SKM-1 (cell line): ENCODE data around the gene PDYN.
A peak's percentile ranks its signal among the peaks of the same experiment; 100 is the strongest.

Experiments used
- DNase-seq: peaks from one replicate; lab custom pipeline; 2025; ENCODE audit not compliant: unreplicated experiment; lab: John Stamatoyannopoulos, UW

PDYN gene

DNA sequence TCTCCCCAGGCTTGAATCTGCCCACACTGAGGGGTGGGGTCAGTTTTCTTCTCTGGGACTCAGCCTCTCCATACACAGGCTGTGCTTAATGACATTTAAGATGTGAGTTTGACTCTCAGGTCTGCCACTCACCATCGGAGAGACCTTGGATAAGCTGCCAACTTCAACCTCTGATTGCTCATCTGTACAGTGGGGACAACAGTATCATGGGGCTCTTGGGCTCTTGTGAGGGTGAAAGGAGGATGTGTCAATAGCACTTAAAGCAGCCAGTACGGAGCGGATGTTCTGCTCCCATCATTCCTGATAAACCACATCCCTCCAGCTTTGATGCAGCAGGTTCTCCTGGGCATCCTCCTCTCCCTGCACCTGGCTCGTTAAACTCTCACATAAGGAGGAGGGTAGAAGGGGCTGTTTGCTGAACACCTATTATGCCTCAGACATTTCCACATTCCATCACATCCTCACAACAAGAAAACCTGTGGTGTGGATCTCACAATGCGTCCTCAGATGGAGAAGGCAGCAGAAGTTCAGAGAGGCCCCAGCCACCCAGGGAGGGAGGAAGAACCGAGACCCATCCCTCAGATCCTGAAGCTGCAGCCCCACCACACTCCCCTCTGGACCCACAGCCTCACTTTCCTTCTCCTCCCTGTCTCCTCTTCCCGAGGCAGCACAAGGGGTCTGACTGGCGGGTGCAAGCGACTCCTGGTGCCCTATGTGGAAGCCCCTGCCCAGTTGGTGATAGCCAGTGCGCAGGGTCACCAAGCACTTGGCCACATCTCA is 1.9 kb upstream of the PDYN start:
- no peak for DNase-seq

DNA sequence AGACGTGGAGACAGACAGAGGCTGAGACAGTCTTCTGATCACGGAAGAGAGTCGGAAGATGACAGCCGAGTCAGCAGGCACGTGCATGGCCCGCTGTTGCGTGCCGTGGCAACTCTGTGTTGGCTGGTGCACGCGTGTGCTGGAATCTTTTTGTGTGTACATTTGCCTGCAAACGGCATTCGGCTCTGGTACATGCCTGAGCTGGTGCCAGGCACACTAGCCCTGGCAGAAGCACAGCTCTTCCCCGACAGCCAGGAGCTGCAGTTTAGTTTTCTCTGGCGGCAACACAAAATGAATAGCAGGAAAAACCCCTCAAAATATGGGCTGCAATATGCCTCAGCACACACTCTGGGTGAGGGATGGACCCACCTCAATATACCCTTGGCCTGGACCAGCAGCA is 769 bp upstream of the PDYN start:
- no peak for DNase-seq

DNA sequence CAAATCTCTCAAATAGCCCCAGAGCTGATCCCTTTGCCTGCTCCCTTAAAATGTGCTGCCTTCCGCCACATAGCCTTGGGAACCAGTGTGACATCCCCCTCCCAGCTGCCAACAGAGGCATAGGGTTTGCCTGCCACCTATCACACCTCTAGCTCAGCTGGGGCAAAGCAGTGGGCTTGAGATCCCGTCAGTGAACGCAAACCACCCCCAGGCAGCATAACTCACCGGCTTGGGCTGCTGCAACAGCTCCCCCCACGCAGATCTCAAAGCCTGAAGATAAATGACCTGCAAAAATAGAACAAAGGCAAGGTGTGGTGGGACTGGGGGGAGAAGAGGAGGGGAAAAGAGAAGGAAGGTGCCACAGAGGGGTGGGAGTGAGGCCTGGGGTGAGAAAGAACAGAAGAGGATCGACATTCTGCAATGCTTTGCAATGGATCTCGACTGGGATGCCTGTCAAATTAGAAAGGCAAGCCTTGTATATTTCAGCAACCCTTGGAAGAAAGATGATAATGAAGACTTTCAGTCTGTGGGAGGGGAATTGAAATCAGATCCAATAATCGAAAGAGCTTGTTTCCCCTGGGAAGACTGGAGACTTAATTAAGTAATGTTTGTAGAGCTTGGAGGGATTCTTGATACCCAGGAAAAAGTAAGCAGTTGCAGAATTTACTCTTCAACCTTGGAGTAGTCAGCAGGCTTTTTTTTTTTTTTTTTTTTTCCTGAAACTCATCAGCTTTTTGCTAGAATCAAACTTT is 1.3 kb downstream of the PDYN start:
- DNase-seq = no peak

DNA sequence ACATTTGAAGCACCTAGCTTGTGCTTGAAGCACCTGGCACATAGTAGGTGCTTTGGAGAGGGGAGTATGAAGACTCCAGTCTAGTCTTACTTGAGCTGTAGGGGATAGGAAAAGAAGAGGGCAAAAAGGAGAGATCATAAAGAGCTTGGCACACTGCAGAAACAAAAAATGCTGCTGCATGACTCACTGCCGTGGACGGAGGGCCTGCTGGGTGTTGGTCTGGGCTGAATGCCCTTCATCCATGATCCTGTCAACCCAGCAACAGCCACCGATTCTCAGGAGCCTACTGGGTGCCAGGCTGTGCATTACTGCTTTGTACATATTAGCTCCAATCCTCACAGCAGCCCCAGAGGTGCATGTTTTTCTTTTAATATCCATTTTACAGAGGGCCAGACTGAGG is 6.0 kb downstream of the PDYN start:
- no peak for DNase-seq

DNA sequence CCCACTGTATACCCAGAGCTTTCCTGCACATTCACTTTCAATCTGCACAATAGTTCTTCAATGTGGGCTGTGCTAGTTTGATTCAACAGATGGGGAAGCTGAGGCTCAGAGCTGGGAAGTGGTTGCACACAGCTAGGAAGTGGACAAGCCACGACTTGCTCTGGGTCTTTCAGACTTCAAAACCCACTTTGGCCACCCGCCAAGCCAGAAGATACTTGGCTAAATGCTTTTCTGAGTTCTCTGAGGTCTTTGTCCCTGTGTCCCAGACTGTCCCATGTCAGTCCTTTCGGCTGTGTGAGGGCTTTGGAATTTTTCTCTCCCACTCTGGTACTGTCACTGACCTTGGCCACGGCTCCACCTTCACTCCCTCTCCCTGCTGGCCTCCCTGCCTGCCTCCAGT is 10.6 kb downstream of the PDYN start:
- DNase-seq = peak; percentile 24

DNA sequence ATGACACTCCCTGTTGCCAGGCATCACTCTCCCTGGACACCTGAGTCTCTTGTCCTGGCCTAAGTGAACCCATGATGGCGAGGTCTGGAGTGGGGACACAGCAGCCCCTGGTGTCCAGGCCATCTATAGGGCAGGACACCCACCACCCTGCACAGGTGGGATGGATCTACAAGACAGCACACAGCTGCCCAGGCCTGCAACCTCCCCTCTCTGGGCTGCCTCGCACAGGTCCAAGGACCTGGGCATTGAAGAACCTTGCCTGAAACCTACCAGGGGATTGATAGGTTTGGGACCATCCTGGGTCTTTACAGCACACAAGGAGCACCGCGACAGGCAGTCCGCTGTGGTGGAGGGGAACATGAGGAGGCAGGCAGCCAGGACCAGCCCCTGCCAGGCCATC is 11.2 kb downstream of the PDYN start:
- no peak for DNase-seq

DNA sequence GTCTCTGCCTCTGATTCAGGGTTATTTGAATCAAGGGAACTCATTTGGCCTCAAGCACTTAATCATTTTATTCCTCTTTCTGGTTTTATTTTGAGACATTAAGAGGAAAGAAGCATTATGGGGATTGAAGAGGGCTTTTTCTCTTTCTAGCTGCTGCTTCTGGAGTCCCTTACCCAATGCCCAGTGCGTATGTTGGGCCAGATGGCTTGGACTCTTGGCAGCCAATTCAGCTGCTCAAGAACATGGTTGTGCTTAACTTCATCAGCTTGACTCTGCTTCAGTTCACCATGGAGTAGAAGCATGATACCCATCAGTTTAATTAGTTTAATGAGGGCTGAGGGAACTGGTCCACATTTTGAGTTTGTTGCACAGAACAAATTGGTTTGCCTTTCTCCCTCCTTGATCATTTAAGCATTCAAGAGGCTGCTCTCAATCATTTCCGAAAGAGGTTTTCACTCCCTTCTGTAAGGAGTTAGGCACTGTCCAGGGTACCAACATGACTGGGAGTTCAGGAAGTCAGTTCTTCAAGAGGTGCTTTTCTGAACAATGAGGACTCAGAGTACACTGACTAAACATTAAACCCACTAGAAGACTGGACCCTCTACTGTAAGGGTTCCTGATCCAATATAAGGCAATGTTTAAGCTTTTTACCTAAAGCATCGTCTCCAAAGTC is 14.6 kb downstream of the PDYN start:
- DNase-seq = no peak

DNA sequence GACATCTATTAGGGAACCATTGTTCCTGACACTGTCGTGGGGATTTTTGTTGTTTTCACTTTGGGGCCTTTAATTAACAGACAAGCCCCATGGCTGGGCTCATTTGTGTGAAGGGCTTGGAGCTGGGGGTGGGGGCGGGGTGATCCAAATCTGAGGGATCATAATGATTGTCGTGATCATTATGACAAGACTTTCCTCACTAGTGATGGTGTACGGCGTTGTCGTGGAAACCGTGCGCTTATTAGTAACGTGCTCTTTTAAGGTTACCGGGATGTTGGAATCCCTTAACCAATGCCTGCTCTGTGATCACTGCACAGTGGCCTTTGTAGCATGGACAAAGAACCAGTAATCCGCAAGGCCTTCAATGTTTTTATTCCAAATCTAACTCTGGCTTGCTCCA is 18.6 kb downstream of the PDYN start:
- no peak for DNase-seq

DNA sequence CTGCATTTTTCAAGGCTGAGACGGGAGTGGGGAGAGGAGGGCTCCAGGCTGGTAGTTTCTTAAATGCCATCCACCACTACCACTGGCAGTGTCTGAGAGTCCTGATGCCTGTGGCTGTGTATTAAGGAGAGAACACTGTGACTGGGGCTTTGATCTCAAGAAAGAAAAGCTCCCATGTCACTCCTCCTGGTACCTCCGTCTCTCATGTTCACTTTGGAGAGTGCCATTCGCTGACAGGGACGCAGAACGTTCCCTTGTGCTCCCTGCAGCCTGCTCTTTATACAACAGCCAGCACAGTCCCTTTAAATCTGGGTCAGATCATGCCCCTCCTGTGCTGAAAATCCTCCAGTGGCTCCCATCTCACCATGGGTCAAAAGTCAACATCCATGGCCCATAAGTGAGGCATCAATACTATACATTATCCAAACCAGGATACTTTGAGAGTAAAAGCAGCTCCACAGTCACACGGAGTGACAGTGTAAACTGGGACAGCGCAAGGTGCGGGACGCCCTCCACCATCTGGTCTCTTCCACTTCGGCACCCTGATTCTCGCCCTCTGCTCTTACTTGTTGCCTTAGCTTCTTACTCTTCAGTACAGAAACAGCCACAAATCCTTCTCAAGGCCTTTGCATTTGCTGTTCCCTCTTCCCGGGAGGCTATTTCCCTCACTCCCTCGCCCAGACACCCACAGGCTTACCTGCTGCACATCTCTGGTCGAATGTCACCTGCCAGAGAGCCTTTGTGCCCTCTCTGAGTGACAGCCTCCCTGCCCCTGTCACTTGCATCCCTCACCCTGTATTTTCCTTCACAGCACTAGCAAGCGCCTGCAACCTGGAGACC is 20.0 kb downstream of the PDYN start:
- no peak for DNase-seq

DNA sequence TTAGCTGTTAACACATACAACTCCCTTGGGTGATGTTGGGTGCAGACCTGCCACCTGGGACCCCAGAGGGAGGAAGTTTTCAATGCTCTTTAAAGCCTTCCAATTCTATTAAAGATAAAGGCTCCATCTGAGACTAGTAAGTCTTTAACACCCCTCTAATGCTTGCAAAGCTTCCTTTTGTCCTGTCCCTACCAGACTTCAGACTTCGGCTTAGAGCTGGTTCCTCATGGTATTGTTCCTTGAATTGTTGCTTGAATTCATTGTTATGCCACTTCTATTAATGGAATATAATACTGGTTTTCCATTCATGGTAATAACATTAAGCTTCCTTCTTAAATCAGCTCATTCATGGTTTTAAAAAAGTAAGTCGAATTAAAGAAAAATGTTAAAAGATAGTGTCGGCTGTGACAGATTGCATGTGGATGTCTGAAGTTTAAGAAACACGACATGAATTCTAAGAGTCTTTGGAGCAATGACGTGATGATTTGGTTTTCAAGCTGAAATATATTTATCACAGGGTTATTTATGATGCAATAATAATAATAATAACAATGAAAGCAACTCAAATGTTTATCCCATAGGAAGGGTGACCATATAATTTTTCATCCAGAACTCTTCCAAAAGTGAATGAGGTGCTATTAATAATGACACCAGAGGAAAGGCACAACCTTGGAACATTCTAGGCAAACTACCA is 21.8 kb downstream of the PDYN start:
- no peak for DNase-seq

DNA sequence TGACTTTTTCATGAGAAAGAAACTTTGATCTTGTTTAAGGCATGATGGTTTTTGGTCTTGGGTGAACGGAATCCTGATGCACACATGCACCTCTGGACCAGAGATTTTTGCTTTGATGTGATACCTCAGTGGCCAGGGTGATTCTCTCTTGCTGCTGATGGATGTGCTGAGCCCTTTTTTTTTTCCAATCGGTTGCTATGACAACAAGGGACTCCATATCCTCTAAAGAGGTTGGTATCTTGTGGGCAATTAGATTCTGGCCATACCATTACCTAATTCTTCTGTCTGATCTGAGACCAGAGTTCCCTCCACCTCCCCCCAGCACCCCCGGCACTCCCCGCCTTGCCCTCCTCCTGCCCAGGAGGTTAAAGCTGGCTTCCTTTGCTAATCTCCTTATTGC is 24.9 kb downstream of the PDYN start:
- DNase-seq = no peak

DNA sequence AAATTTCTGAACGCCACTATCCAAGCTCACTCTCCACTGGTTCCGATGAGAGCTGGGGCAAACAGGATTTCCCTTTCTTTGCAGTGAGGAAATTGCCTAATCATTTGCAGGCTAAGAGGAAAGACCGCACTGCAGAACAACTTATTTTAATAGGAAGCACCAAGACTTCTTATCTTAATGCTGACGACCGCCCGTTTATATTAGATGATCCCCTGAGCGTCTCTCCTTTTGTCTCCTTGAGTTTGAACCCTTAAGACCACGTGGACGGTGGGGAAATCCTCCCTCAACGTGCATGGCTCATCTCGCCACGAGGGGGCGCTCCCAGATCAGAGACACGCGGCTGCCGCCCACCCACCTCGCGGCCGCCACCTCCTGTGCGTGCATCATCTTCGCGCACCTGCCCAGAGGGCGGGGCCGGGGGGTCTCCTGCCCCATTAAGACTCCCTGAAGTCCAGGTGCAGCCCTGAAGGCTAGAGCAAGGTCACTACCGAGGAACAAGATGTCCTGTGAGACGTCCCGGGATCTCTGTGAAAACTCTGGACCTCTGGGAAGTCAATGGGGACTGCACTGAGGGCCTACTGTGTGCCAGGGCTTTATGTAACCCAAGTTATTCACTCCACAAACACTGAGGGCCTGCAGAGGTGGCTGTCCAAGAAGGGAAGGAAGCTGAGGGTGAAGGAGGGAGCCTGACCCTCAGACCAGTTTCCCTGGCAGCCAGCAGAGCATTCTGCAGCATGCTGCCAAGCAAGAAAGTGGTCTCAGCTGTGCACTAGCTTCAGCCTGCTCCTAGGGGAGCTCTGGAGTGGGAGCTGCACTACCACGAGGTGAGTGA is 28.1 kb downstream of the PDYN start:
- DNase-seq = peak; percentile 34

DNA sequence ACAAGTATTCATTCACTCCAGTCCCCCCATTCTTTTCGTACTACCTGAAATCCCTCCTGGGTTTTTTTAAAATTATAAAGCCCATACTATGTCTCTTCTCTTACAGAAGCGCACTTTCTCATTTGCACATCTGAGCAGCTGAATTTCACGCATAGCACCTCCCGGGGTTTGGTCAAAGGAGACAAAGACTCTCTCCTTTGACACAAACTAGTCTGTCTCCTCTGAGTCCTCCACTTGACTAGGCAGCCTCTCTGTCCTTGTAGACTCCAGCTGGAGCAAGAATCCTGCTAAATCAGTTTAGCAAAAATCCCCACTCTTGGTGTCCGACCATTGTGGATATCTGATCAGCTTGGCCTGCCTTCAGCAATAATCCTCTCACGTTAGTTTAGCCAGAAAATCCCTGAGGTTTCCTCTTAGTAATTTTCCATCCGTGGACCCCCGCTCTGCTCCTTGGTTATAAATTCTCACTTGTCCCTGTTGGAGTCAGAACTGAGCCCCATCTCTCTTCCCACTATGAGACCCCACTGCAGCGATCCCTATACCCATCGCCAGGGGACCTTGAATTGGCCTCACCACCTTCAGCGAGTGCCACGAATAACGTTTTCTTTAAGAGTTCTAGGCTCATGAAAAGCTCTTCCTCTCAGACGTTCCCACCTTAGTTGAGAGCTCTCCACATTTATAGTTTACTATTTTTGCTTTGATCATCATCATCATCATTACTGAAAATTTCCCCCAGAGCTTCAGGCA is 29.0 kb downstream of the PDYN start:
- no peak for DNase-seq

DNA sequence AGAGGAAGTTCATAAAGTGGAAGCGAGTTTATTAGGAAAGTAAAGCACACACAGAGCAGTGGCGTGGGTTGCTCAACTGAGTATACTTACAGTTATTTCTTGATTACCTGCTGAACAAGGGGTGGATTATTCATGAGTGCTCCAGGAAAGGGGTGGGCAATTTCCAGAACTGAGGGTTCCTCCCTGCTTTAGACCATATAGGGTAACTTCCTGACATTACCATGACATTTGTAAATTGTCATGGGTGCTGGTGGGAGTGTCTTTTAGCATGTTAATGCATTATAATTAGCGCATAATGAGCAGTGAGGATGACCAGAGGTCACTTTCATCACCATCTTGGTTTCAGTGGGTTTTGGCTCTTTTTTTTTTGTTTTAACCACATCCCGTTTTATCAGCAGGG is 29.8 kb downstream of the PDYN start:
- no peak for DNase-seq

DNA sequence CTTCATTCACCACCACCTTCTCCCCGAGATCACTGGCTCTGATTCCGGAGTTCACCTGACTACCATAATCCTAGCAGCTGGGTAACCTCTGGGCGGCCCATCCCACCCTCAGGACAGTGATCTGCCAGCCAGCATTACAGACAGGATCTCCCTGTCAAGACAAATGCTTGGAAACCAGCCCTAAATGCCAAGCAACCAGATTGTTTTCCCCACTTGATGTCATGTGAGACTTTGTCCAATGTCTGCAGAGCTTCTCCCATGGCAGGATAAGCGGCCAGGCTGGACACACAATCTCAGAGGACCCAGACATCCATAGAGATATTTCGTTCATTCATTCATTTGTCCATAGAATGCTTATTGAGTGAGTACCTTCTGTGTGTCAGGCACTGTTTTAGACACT is 32.5 kb downstream of the PDYN start:
- DNase-seq = no peak

DNA sequence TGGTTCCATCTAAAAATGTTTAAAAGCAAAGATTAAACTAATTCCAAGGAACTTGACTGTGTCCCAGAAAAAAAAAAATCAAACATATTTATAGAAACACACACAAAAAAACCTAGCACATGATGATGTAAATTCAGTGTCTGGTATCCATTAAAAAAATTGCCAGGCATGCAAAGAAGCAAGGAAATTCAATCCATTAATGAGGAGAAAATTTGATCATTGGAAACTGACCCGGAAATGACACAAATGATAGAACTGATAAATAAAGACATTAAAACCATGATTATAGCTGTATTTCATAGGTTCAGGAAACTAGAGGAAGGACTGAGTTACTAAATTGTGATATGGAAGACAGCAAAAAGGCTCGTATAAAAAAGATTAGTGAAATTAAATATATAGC is 34.7 kb downstream of the PDYN start:
- DNase-seq = no peak

DNA sequence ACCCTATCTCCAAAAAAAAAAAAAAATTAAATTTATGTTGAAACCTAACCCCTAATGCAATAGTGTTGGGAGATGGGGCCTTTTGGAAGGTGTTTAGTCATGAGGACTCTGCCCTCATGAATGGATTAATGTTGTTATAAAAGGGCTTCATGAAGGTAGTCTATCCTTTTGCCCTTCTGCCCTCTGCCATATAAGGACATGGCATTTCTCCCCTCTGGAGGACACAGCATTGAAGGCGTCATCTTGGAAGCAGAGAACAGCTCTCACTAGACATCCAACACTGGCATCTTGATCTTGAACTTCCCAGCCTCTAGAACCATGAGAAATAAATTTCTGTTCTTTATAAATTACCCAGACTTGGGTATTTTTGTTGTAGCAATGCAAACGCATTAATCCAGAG is 35.4 kb downstream of the PDYN start:
- DNase-seq = no peak

DNA sequence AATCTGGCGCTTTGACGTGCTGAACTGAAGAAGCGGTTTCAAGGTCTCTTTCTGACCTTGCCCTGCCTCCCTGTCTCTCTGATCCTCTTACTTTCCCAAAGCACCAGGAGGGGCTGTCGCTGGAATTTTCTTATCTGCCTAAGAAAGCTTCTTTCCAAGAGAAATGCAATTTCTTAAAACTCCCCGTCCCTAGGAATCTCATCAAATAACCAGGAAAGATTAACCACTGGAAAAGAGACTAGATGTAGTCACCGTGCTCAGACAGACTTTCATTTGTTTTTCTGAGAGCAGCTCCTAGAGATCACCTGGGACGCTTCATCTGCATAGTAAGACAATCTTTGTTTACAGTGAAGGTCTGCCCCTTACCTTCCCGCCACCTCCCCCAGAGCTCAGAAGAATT is 38.6 kb downstream of the PDYN start:
- no peak for DNase-seq

DNA sequence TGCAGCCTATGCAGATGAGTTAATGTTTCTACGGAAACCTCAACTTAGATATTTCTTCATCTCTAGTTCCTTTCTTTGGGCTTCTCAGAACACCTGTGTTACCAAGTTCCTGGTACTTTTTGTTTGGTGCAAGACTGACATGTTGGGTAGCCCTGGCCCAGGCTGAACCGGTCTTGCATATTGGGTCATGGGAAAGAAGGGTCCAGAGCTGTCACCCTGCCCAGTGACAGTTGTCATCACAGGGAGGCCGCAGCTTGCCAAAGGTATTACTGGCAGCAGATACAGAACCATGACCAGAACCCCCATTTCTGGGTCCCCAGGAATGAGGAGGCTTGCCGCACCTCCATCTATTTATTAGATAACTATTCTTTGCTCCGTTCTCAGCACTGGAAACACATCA is 40.2 kb downstream of the PDYN start:
- no peak for DNase-seq
